SK-N-SH (cell line): ENCODE data around the gene FAM3C.

ENCODE experiments used
- NFIC ChIP-seq: IDR thresholded peaks from 2 replicates; pipeline ENCODE4 v1.4.0; 2012; ENCODE audit warnings: borderline replicate concordance
- POLR2AphosphoS5 ChIP-seq: IDR thresholded peaks from 2 replicates; pipeline ENCODE4 v1.6.1; 2012; ENCODE audit warnings: low read depth, low read length
- TF ChIP-seq, protein P1 (sequence below): fragments of 200-600 bp; sonication (generic); IDR thresholded peaks from 2 replicates; pipeline ENCODE4 v1.6.1; 2017; ENCODE audit warnings: antibody characterized with exemption, mild to moderate bottlenecking, moderate library complexity

DNA sequence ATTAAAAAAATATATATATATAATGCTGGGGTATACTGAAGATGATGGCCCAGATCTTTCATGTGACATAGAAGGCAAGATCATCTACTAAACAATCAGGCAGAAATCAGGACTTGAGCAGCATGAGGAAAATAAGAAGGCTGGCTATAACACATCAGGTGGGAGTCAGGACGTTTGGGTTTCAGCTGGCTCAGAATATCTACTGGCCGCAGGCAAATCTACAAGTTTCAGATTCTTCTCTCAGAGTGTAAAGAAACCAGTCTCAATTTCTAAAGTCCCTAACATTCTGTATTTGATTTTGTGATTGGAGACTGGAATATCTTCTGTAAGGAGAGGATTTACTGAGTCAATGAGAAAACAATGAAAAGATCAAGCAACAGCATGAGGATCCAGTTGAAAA, 37.7 kb upstream of the FAM3C start:
- no peak for TF ChIP-seq POLR2AphosphoS5
- TF ChIP-seq, protein P1, sequence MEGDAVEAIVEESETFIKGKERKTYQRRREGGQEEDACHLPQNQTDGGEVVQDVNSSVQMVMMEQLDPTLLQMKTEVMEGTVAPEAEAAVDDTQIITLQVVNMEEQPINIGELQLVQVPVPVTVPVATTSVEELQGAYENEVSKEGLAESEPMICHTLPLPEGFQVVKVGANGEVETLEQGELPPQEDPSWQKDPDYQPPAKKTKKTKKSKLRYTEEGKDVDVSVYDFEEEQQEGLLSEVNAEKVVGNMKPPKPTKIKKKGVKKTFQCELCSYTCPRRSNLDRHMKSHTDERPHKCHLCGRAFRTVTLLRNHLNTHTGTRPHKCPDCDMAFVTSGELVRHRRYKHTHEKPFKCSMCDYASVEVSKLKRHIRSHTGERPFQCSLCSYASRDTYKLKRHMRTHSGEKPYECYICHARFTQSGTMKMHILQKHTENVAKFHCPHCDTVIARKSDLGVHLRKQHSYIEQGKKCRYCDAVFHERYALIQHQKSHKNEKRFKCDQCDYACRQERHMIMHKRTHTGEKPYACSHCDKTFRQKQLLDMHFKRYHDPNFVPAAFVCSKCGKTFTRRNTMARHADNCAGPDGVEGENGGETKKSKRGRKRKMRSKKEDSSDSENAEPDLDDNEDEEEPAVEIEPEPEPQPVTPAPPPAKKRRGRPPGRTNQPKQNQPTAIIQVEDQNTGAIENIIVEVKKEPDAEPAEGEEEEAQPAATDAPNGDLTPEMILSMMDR = no peak
- no peak for TF ChIP-seq NFIC
